Brain microvascular endothelial cell (primary cell): ENCODE results near the gene KLHL21.

ENCODE experiments used
- DNase-seq: peaks from one replicate; pipeline ENCODE4 v3.0.0-alpha.2; 2020
- H3K27ac ChIP-seq: fragments of 250-450 bp; sonication (Bioruptor Pico); 2 replicates; pipeline ENCODE4 v1.5.1; 2020; ENCODE audit warnings: mild to moderate bottlenecking, moderate library complexity
- H3K27me3 ChIP-seq: fragments of 250-450 bp; sonication (Bioruptor Pico); replicated peaks from 2 replicates; pipeline ENCODE4 v1.5.1; 2020; ENCODE audit warnings: mild to moderate bottlenecking
- H3K36me3 ChIP-seq: fragments of 250-450 bp; sonication (Bioruptor Pico); replicated peaks from 2 replicates; pipeline ENCODE4 v1.5.1; 2020; ENCODE audit warnings: mild to moderate bottlenecking
- H3K4me3 ChIP-seq: 2 replicates; pipeline ENCODE4 v1.5.1; 2011; ENCODE audit warnings: low read depth, mild to moderate bottlenecking, control low read depth, low read length, moderate library complexity
- CTCF ChIP-seq: IDR thresholded peaks from 2 replicates; pipeline ENCODE4 v1.5.1; 2011; ENCODE audit warnings: low read depth, mild to moderate bottlenecking, moderate library complexity, low read length, control low read depth, inconsistent platforms; ENCODE audit errors: missing control alignments
- in situ Hi-C: cut with HindIII; loops from 2 replicates; pipeline ENCODE4 v1.10.0; 2017; ENCODE audit warnings: low sequenced_read_pairs, low pct_ligation_motif_present

The KLHL21 gene

GRCh38 chr1:6592441-6592840, 10.2 kb downstream of the KLHL21 start:
- no peak for TF ChIP-seq CTCF
- H3K36me3 ChIP-seq = peaks cover 76% of the 10 kb centered on the region

DNA sequence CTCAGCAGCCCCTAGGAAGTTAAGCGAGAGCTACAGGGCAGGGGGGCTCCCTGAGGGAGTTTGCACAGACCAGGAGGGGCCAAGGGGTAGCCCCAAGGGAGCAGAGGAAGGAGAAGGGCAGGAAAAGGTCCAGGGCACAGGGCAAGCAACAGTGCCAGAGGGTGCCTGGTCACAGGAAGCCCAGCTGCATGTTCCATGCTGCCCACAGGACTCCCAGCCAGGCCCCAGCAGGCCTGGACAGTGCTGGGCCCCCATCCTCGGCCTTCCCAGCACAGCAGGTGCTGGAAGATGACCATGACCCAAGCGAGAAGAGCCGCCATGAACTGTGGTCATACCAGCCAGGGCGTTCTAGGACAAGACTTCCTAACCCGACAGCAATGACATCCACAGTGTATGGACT, 11.0 kb downstream of the KLHL21 start:
- Histone ChIP-seq H3K27ac (no peak overlapping the region), H3K4me3 (no peak overlapping the region), H3K27me3 (no peaks in the 10 kb centered on the region), H3K36me3 (peaks cover 73% of the 10 kb centered on the region)
- in situ Hi-C loops = no loop called here
- no peak for TF ChIP-seq CTCF
- DNase-seq = no peak

More at GRCh38 chr1:6592441-6592840, 10.2 kb downstream of the KLHL21 start:
- DNase-seq = no peak
- Histone ChIP-seq H3K4me3 (no peak overlapping the region), H3K27ac (no peak overlapping the region), H3K27me3 (no peaks in the 10 kb centered on the region)
- in situ Hi-C loops = no loop called here

DNA sequence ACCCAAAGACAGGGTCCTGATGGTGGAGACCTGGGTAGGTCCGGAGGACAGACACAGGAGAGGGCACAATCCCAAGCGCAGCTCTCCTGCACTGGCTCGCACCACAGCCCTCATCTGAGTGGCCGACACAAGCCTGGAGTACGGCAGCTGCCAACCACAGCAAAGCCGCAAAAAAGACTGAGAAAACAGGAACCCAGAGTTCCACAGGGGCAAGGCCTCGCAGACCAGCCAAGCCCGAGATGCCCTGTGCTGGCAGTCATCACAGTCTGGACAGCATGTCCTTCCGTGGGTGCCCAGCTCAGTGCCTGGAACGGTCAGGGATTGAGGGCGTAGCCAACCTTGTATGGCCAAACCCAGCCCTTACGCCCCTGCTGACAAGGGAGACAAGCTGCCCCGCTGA, 11.4 kb downstream of the KLHL21 start:
- Histone ChIP-seq H3K4me3 (no peak overlapping the region), H3K27ac (no peak overlapping the region), H3K36me3 (peaks cover 70% of the 10 kb centered on the region), H3K27me3 (no peaks in the 10 kb centered on the region)
- in situ Hi-C loops = no loop called here
- DNase-seq = no peak
- no peak for TF ChIP-seq CTCF

DNA sequence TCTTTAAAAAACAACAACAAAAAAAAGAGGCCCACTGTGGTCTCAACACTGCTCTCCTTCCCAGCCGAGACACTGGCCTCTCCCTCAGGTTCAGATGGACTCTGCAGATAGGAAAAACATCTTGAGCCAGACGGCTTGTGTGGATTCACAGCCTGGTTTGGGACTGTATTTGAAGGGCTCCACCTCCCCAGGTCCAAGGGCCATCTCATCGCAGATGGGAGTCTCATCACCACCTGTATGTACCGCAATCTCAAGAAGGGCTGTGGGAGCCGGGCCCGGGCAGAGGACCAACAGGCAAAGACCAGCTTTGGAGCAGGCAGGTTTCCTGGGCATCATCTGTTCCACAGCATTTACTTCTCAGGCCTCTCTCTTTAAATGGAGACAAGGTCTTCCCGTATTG, 12.6 kb downstream of the KLHL21 start:
- Histone ChIP-seq H3K36me3 (peaks cover 58% of the 10 kb centered on the region), H3K4me3 (no peak overlapping the region), H3K27me3 (no peaks in the 10 kb centered on the region), H3K27ac (no peak overlapping the region)
- in situ Hi-C loops = no loop called here
- DNase-seq = no peak
- no peak for TF ChIP-seq CTCF

GRCh38 chr1:6588893-6589520, 13.7 kb downstream of the KLHL21 start:
- DNase-seq = no peak
- in situ Hi-C loops = no loop called here
- Histone ChIP-seq H3K27me3 (no peaks in the 10 kb centered on the region), H3K27ac (no peak overlapping the region), H3K36me3 (peaks cover 48% of the 10 kb centered on the region), H3K4me3 (no peak overlapping the region)
- no peak for TF ChIP-seq CTCF
